Measurements from ENCODE around the gene BCAN.

DNA sequence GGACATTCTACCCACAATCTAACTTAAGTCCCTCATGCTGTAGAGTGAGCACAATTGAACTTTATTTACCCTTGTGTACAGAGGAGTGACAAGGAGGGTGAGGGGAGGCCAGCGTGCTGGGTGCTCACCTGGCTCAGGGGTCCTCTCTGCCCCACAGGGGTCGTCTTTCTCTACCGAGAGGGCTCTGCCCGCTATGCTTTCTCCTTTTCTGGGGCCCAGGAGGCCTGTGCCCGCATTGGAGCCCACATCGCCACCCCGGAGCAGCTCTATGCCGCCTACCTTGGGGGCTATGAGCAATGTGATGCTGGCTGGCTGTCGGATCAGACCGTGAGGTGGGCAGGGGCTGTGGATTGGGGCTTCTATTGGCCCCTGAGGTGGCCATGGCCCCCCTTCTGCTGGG lies 5.4 kb downstream of the BCAN start:
- TF ChIP-seq EZH2phosphoT487 (IDR thresholded peaks at IDR 0.05; ENCODE audit: unreplicated experiment) (no peak), CTCF (conservative IDR thresholded peaks at IDR 0.05; ENCODE audit: low read depth in 2 of 2) (no peak), EZH2 (IDR thresholded peaks at IDR 0.05; ENCODE audit: low read depth, unreplicated experiment) (no peak), POLR2AphosphoS5 (IDR thresholded peaks at IDR 0.05; ENCODE audit: low read depth) (no peak), CREB1 (CRISPR knock-in tag; IDR thresholded peaks at IDR 0.05; ENCODE audit: low read depth) (no peak), JUNB (IDR thresholded peaks at IDR 0.05; ENCODE audit: unreplicated experiment) (no peak), ZNF114 (CRISPR knock-in tag; IDR thresholded peaks at IDR 0.05) (no peak), ZNF331 (CRISPR knock-in tag; IDR thresholded peaks at IDR 0.05; ENCODE audit: low read depth) (no peak), STAT1 (IDR thresholded peaks at IDR 0.05; ENCODE audit: unreplicated experiment) (no peak), ETS1 (IDR thresholded peaks at IDR 0.05) (no peak)
- TF ChIP-seq, protein P1, sequence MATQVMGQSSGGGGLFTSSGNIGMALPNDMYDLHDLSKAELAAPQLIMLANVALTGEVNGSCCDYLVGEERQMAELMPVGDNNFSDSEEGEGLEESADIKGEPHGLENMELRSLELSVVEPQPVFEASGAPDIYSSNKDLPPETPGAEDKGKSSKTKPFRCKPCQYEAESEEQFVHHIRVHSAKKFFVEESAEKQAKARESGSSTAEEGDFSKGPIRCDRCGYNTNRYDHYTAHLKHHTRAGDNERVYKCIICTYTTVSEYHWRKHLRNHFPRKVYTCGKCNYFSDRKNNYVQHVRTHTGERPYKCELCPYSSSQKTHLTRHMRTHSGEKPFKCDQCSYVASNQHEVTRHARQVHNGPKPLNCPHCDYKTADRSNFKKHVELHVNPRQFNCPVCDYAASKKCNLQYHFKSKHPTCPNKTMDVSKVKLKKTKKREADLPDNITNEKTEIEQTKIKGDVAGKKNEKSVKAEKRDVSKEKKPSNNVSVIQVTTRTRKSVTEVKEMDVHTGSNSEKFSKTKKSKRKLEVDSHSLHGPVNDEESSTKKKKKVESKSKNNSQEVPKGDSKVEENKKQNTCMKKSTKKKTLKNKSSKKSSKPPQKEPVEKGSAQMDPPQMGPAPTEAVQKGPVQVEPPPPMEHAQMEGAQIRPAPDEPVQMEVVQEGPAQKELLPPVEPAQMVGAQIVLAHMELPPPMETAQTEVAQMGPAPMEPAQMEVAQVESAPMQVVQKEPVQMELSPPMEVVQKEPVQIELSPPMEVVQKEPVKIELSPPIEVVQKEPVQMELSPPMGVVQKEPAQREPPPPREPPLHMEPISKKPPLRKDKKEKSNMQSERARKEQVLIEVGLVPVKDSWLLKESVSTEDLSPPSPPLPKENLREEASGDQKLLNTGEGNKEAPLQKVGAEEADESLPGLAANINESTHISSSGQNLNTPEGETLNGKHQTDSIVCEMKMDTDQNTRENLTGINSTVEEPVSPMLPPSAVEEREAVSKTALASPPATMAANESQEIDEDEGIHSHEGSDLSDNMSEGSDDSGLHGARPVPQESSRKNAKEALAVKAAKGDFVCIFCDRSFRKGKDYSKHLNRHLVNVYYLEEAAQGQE (IDR thresholded peaks at IDR 0.05; ENCODE audit: unreplicated experiment) = no peak

Data from GM23338 (cell line).